ENCODE results near the gene TPX2.

DNA sequence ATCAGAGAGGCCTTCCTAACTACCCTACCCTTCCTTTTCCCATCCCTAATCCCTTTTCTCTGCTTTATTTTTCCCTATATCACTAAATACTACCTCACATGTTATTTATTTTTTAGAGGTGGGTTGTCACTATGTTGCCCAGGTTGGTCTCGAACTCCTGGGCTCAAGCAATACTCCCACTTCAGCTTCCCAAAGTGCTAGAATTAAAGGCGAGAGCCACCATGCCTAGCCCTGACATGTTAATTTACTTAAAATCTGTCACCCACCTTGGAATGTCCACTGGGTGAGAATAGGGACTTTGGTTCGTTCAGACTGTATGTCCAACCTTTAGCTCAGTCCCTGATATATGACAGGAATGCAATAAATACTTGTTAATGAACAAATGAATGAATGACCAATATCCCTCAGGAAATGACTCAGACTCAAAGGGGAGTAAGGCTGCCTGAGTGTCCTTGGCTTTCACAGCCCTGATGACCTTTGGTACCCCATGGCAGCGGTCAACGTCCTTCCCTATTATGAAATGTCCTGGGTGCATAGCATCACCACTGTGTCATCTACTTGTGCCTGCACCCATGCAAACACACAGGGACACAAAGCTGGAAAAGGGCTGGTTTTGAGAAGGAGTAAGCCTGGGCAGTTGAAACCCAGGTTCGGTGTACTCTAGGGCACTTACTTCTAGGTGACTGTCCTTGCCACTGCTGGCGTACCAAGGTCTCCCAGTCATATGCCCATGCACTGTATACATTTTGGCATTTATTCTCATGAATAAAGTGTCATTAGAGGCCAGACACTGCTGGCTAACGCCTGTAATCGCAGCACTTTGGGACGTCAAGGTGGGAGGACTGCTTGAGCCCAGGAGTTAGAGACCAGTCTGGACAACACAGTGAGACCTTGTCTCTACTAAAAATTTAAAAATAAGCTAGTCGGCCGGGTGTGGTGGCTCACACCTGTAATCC is 43.0 kb upstream of the TPX2 start:
- TF ChIP-seq, protein P1, sequence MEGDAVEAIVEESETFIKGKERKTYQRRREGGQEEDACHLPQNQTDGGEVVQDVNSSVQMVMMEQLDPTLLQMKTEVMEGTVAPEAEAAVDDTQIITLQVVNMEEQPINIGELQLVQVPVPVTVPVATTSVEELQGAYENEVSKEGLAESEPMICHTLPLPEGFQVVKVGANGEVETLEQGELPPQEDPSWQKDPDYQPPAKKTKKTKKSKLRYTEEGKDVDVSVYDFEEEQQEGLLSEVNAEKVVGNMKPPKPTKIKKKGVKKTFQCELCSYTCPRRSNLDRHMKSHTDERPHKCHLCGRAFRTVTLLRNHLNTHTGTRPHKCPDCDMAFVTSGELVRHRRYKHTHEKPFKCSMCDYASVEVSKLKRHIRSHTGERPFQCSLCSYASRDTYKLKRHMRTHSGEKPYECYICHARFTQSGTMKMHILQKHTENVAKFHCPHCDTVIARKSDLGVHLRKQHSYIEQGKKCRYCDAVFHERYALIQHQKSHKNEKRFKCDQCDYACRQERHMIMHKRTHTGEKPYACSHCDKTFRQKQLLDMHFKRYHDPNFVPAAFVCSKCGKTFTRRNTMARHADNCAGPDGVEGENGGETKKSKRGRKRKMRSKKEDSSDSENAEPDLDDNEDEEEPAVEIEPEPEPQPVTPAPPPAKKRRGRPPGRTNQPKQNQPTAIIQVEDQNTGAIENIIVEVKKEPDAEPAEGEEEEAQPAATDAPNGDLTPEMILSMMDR (IDR thresholded peaks at IDR 0.05), result no peak
- no peak for TF ChIP-seq EZH2 (IDR thresholded peaks at IDR 0.05; ENCODE audit: borderline replicate concordance, insufficient read depth, low read depth, low read length, poor library complexity, severe bottlenecking)

Data from B cell (primary cell).